HG03139 (cell line): Measurements from ENCODE around the gene SHC3.

Source experiments
- ATAC-seq: cut with Tn5 transposase; IDR thresholded peaks from one replicate; pipeline ENCODE4 v1.9.1; 2021; ENCODE audit not compliant: unreplicated experiment

Gene SHC3

DNA sequence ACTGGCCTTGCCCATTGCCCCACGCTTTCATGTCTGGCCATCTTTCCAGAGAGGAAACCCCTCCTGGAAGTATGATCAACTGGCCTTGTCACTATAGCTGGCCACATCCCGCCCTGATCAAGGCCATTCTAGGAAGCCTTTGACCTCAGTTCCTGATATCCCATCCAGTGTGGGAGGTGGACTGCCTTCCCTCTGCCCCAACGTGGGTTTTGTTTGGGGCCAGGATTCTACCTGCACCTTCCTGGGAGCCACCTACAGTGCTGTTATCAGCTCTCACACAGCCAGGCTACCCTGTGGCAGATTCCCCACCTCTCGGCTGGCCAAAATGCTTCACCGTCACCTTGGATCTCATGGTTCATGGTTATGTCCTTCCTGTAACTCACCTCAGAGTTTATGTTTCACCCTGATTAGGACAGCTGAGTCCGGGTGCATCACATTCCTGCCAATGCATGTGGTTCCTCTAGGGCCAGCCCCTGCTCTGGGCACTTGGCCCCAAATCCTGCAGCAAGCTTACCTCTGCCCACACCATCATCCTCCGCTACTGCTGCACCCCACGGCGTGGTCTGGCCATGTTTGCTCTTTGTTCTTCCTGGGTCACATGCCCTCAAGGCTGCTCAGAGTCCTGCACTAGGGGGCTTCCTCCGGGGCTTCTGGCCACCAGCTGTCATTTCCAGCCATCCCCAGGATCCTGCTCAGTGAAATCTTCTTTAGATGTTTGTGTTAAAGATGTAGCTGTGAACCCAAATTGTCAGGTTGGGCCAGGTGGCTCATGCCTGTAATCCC lies 211.5 kb downstream of the SHC3 start:
- ATAC-seq, result no peak

DNA sequence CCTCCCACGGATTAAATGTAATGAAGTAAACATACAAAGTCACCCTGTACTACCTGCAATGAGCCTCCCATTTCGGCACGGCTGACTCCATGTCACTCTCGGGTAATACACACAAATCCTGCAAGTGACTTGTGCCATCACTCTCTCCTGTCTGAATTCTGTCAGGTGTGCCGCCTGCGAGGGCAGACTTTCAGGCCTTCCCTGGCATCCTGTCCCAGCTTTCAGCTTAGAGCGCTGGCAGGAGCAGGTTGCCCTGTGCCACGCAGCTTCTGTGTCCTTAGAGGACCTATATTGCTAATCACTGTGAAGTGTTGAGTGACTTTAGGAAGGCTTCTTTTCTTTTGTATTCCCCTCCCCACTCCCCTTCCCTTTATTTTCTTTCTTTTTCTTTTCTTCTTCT lies 213.1 kb downstream of the SHC3 start:
- ATAC-seq, result no peak

DNA sequence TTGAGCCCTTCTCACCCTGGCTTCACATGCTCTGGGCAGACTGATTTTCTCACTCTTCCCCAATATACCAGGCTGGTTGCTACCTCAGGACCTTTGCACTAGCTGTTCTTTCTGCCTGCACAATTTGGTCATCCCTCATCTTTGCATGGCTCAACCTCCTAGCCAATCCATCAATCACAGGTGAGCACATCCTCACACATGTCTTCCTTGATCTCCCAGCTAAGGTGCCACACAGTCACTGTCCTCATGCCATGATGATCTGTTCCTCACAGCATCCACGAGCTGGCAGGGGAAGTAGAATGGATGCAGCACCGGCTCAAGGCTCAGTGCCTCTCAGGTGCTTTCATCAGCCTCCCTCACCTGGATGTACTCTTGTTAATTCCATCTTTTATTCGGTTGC lies 218.0 kb downstream of the SHC3 start:
- ATAC-seq, result no peak

DNA sequence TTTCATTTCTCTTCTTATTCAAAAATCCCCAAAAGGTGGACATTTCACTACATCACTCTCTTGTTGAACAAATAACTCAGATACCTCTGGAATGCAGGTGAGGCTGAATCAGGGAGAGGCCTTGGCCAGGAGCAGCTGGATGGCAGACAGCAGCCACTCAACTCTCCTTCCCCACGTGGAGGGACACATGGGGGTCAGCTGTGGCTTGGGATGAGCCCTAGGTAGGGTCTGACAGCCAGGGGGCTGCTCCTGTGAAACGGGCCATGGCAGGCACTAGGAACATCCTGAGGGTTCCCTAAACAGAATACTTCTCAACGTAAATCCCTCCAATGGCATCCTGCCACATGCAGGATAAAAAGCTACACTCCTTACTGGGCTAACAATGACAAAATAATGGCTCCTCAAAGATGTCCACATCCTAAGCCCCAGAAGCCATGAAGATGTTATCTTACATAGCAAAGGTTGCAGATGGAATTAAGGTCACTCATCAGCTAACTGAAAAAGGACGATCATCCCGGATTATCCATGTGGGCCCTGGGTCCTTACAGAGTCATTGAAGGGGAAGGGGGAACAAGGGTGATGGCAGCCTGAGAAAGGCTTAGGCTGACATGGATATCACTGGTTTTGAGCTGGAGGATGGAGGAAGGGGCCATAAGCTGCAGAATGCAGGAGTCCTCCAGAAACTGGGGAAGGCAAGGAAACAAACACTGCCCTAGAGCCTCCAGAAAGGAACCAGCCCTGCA lies 218.7 kb downstream of the SHC3 start:
- no peak for ATAC-seq

DNA sequence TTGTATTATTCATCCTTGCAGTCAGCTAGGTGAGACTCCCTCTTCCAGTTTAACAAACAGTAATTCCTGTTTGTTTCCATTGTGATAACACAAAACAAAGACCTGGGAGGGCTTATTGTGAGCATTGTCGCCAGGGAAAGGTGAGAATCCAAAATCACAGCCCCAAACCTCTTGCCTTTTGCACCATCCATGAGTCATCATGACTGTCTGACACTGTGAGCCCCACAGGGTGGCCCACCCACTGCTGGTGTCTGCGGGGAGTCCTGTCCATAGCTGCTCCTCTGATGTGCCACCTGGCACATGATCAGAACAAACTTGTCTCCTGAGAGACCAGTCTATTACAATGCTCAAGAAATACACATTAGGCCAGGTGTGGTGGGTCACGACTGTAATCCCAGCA lies 221.1 kb downstream of the SHC3 start:
- ATAC-seq, result no peak
